Kidney (tissue), 14 donors: ENCODE results near the gene GAS2L2. TPM values are rescaled to one million over a fixed set of nuclear protein-coding genes. Genes with fewer than 3 reads are reported as not detected.

ENCODE experiments used
- DNase-seq, 5 donors: peaks; one replicate each; pipeline ENCODE4 v3.0.0-alpha.2; 2013 to 2020
- FAIRE-seq: peaks from 2 replicates; lab custom pipeline; 2012; peaks lifted over from hg19 to GRCh38; lab: Jason Lieb, UNC
- H3K27ac ChIP-seq, 2 donors: one replicate each; pipeline ENCODE4 v1.7.0; 2013; ENCODE audit warnings: low read depth in 2 of 2, low read length in 2 of 2, inconsistent platforms in 1 of 2
- H3K27me3 ChIP-seq: one replicate; pipeline ENCODE4 v1.7.1; 2013; ENCODE audit warnings: low read length, inconsistent platforms; ENCODE audit not compliant: control insufficient read depth, insufficient read depth
- H3K36me3 ChIP-seq, 3 donors: one replicate each; pipeline versions ENCODE4 v1.7.0 to v1.7.1; 2013; ENCODE audit warnings: low read length in 3 of 3, control low read depth in 1 of 3, inconsistent platforms in 1 of 3; ENCODE audit not compliant: insufficient read depth in 3 of 3, control insufficient read depth in 2 of 3
- H3K4me1 ChIP-seq, 3 donors: one replicate each; pipeline versions ENCODE4 v1.7.0 to v1.7.1; 2013; ENCODE audit warnings: low read length in 3 of 3, inconsistent platforms in 1 of 3, low read depth in 1 of 3; ENCODE audit not compliant: control insufficient read depth in 2 of 3, insufficient read depth in 2 of 3
- H3K4me3 ChIP-seq, 3 donors: one replicate each; pipeline versions ENCODE4 v1.7.0 to v1.8.1; 2013; ENCODE audit warnings: low read length in 3 of 3, control low read depth in 1 of 3, inconsistent platforms in 1 of 3
- H3K9ac ChIP-seq, 3 donors: one replicate each; pipeline versions ENCODE4 v1.7.0 to v1.7.1; 2013; ENCODE audit warnings: low read length in 3 of 3, control low read depth in 1 of 3, inconsistent platforms in 1 of 3
- H3K9me3 ChIP-seq, 3 donors: one replicate each; pipeline versions ENCODE4 v1.7.0 to v1.7.1; 2013; ENCODE audit warnings: low read length in 3 of 3, control low read depth in 1 of 3, inconsistent platforms in 1 of 3; ENCODE audit not compliant: control insufficient read depth in 2 of 3, insufficient read depth in 1 of 3
- CTCF ChIP-seq: IDR thresholded peaks from 3 replicates; pipeline ENCODE4 v1.5.1; 2012; ENCODE audit warnings: mild to moderate bottlenecking, moderate library complexity, borderline replicate concordance; ENCODE audit not compliant: insufficient read depth; ENCODE audit errors: extremely low read depth
- intact Hi-C: fragments of 100-400 bp; cut with DNase I; formaldehyde crosslinking; loops from one replicate; pipeline ENCODE4 v1.11.1; 2022
- polyA plus RNA-seq: library from polyadenylated mRNA; stranded (reverse); fragments of 350-450 nt; fragmentation: Illumina TruSeq; extraction: RNeasy Lipid Tissue Mini Kit (QIAGEN cat#74804); gene quantifications from one replicate; pipeline ENCODE4 v1.2.3, GENCODE V29; 2014; ENCODE audit warnings: low read depth, low replicate concordance; ENCODE audit not compliant: insufficient read depth
- total RNA-seq: library from RNA; stranded (reverse); fragmentation: NEBNext Ultra II Directional; extraction: Animal tissue kit (Norgen Biotek cat#: 25700); gene quantifications from one replicate; pipeline ENCODE4 v1.2.1, GENCODE V29; 2021
- donor health status: control.
- donor health status: control.
- donor health status: control.
- donor health status: control.
- donor health status: control.
- donor health status: DM: yes; HTN: yes; CAD: no.
- donor health status: Normal renal cell carcinoma (clear cell type).

The GAS2L2 gene
- total and polyA plus RNA-seq, 2 donors from 2014 or later = not detected

DNA sequence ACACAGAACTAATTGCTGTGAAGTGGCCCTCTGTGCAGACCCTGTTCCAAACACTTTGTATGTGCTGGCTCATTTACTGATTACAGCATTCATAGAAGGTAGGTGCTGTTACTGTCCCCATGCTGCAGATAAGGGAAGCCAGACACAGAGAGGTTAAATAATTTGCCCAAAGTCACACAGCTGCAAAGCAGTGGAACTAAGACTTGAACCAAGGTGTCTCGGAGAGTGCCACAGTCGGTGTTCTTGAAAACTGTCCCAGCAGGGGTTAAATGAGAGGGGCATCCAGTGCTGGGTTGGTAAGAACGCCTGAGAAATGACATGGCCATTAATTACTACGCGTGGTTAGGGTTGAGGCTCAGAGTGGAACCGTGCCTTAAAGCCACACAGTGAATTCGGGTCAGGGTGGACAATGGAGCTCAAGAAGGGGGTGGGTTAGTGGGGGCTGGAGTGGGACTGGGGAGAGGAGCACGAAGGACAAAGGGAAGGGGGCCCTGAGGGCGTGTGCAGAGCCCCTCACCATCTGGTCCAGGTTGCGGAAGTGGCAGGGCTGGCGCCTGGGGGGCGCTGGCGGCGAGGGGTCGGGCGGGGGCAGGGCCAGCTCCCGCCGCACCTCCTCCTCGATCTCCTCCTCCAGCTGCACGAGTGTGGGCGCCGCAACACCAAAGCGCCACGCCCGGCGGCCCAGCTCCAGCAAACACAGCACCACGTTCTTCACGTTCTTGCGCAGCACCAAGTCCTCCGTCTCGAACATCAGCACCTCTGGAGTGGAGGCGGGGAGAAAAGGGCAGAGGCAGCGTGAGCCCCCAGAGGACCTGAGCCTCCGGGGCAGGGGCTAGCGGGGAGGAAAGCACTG, 3.3 kb downstream of the GAS2L2 start:
- H3K27me3 ChIP-seq = peaks cover 2% of the 10 kb centered on the region
- no peak overlapping the region for H3K27ac ChIP-seq
- peaks cover 0 to 9% (median 0%) of the 10 kb centered on the region in 3 donors for H3K4me1 ChIP-seq
- H3K4me3 ChIP-seq = no peak overlapping the region
- TF ChIP-seq CTCF = no peak
- peak in 1 of 5 donors; percentile 29 for DNase-seq
- FAIRE-seq = no peak
- intact Hi-C loops = loop anchor here (10.0 kb wide), 1 partner anchor 135 kb away; no protein-coding TSS in a partner anchor
- H3K36me3 ChIP-seq = no peaks in the 10 kb centered on the region
- no peak overlapping the region for H3K9ac ChIP-seq
- no peaks in the 10 kb centered on the region for H3K9me3 ChIP-seq

GRCh38 chr17:35748979-35749378, 4.1 kb downstream of the GAS2L2 start:
- Histone ChIP-seq H3K9ac (no peak overlapping the region), H3K4me3 (no peak overlapping the region), H3K4me1 (peaks cover 0 to 9% (median 0%) of the 10 kb centered on the region in 3 donors), H3K27me3 (peaks cover 2% of the 10 kb centered on the region), H3K36me3 (no peaks in the 10 kb centered on the region), H3K27ac (no peak overlapping the region), H3K9me3 (no peaks in the 10 kb centered on the region)
- no peak for TF ChIP-seq CTCF
- intact Hi-C loops = loop anchor here (10.0 kb wide), 1 partner anchor 134 kb away; no protein-coding TSS in a partner anchor
- FAIRE-seq = no peak
- DNase-seq = no peak

DNA sequence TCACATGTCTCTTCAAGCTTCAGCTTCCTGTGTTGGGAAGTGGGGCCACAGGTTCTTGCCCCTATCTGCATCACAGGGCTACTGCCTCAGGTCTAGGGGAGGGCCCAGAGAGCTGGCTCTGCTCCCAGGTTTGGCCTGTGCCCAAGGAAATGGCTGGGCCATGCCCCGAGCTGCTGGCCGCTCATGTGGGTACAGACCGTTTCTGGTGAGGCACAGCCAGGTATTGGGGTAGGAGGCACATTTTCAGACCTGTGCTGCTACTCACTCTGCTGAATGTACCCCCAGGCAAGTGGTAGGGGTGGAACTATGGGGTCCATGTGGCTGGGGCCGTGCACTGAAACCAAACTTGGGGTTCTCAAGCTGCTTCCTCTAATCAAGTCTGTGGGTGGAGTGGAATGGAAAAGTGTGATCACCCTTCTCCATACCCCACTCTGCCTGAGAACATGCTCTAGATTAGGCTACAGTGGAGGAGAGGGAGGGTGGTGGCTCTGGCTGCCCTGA, 4.6 kb downstream of the GAS2L2 start:
- FAIRE-seq (no peak), DNase-seq (peak in 1 of 5 donors; percentile 65)
- Histone ChIP-seq H3K36me3 (no peaks in the 10 kb centered on the region), H3K27me3 (peaks cover 2% of the 10 kb centered on the region), H3K9me3 (no peaks in the 10 kb centered on the region), H3K27ac (no peak overlapping the region), H3K9ac (no peak overlapping the region), H3K4me1 (peaks cover 0 to 9% (median 0%) of the 10 kb centered on the region in 3 donors), H3K4me3 (no peak overlapping the region)
- peak; percentile 2 for TF ChIP-seq CTCF
- intact Hi-C loops = loop anchor here (10.0 kb wide), 1 partner anchor 134 kb away; no protein-coding TSS in a partner anchor
